GM19438 (cell line): ENCODE data around the gene WDR45.
"Not testable (repeated sequence)": the region's sequence is repeated elsewhere in the genome, so short reads cannot be mapped to it uniquely, and the experiment has no call there.

Experiments
- ATAC-seq: cut with Tn5 transposase; IDR thresholded peaks from one replicate; pipeline ENCODE4 v1.9.1; 2021; ENCODE audit warnings: low read depth; ENCODE audit not compliant: unreplicated experiment

Gene WDR45

DNA sequence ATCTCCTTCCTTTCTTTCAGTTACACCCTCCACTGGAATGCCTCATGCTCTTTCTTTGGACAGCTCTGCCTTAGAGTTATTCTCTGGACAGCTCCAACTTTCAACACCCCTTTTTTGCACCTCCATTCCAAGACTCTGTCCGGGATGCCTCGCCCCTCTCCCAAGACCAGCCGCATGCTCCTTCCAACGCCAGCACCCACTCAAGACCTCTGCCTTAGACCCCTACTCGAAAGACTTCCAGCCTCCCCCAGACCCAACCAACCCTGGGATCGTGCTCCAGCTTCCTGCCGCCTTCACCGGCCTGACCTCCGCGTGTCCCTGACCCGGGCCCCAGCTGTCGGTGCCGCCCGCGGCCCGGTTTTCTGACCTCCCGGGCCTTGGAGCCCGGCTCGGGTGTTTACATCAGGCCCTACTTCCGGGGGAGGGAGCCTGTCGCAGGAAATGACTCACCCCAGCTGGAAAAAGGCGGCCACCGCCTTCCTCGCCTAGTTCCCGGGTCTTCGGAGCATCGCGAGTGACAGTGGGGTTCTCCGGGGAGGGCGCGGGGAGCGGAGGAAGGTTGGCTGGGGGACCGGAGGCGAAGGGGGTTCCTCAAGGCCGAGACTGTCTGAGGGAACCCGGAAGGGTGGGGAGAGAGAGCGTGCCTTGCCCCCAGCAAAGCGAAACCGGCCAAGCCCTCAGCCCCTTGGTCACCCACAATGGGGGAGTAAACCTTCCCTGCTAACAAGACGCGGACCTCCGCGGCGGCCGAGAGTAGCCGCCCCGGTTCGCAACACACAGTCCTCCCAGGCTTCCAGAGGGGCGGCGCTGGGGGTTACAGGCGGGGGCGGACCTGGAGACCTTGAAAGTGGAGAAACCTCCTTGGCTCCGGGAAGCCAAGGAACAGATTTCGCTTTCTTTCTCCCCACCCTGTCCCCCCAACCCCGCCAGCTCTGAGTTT is at the start of gene WDR45:
TSS of gene WDR45 (minus strand) at position 399 of the 940 bp plus-strand sequence. CDS start 1,792 bp downstream, outside the sequence.
- ATAC-seq = peak; percentile 67

DNA sequence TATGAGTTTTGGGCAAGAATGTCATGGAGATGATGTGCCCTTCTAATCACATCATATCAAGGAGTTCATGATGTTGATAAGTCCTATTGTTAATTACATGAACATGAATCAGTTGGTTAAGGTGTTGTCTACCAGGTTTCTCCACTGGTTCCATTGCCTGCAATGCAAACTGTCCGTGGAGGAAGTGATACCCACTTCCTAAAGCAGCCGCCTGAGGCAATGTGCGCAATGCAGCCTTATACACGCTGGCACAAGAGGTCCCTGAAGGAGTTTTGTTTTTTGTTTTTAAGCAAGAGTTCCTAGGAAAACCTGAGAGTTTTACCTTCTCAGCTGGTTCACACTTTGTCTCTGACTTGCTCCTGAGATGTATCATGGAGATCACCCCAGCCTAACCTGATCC is 49.7 kb upstream of the WDR45 start:
- ATAC-seq = no peak

DNA sequence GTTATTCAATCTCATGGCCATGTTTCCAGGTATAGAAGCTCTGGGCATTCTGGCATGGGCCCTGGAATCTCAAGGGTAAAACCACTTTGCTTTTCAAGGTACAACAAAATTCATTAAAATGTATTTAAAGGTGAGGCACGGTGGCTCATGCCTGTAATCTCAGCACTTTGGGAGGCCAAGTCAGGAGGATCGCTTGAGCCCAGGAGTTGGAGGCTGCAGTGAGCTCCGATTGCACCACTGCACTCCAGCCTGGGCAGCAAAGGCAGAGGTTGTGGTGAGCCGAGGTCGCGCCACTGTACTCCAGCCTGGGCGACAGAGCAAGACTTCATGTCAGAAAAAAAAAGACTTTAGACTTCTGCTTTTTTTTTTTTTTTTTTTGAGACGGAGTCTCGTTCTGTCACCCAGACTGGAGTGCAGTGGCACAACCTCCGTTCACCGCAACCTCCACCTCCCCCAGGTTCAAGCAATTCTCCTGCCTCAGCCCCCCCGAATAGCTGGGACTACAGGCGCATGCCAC is 48.1 kb upstream of the WDR45 start:
- not testable (repeated sequence) for ATAC-seq

DNA sequence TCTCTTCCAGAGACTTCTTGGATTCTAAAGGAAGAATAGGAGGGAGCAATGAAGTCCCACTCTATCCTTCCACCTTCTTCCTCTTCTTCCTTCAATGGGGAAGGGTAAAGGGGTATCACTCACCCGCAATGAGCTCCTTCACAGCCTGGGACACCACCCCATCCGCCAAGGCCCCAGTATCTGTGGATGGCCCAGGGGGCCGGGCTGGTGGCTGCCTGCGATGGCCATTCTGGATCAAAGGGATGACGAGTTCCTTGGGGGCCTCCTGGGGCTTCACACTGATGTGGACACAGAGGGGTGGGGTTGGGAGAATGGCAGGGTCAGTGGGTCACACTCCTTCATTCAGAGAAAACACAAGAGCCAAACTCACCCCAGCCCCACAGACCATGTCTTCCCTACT is 42.8 kb upstream of the WDR45 start:
- ATAC-seq = no peak

DNA sequence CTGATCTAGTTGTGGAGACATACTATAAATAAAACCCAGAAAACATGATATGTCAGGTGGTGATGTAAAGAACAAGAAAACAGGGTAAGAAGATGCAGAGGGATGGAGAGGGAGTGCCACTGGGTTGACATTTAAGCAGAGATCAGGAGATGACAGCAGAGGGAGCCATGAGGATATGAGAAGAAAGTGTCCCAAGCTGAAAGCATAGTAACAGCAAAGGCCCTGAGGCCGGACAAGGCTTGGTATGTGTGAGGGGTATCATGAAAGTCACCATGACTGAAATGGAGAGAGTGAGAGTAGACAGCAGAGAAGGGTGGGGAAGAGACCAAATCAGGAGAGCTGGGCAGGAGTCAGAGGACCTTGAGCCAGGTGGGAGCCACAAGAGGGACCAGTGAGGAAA is 40.4 kb upstream of the WDR45 start:
- no peak for ATAC-seq

DNA sequence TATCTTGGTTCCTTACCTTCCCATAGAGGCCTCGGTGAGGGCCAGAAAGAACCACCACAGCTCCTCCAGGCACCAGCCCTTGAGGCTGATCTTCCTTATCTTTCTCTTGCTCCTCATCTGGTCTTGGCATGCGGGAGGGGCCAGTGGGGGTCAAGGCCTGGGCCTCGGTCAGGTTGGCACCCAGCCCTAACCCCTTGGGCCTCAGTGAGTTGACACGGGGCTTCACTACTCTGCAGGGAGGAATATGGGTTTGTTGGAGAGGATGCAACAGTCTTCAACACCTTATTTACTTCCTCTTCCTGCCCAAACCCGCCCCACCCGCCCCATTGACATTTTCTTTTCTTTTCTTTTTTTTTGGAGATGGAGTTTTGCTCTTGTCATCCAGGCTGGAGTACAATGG is 37.9 kb upstream of the WDR45 start:
- no peak for ATAC-seq

DNA sequence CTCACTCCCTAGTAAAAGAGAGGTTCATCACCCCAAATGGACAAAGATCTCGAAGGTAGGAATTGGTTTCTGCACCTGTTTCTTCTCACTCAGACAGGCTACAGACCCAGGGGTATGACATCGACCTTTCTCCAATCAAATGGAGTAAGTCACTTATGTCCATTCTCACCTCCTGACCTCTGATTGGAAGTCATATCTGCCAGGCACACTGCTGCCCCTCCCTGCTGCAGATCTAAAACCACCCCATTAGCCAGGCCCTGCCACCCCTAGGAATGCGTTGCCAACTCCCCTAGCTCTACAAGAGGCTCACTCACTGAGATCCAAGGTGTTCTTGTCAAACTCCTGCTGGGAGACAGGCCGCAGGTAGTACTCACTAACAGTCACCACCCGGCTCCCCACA is 37.0 kb upstream of the WDR45 start:
- ATAC-seq = no peak

DNA sequence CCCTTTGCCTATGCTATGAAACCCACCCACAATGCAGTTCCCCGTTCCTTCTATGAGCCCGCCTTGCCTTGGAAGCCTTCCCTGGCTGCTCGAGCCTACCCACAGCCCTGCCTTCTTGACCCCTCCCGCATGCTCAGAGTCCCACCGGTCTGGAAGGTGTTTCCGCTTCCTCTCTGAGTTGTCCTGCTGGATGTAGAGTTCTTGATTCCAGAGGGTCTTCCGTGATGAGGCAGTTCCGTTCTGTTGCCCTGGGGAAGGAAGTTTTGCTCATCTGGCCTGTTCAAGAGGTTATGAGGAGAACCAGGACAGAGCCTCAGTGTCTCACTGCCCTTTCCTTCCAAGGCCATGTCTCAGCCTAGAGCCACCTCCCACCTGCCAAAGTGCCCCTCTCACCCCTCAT is 36.4 kb upstream of the WDR45 start:
- ATAC-seq = no peak

DNA sequence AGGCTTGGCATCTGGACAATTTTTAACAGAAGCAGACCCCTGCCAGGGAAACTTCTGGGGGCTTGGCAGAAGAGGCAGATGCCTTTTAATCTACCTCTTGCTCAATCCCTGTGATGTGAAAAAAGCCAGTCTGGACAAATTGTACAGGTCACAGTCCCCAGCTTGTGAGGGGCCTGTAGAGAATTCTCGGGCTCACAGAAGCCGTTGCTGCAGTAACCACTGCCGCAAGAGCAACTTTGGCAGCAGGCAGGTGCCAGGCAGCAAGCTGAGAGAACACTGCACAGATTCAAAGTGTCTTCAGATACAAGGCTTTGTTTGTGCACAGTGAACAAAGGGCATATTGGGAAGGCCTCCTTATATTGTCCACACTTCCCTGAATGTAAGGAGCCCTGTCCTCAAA is 32.1 kb upstream of the WDR45 start:
- ATAC-seq = no peak

DNA sequence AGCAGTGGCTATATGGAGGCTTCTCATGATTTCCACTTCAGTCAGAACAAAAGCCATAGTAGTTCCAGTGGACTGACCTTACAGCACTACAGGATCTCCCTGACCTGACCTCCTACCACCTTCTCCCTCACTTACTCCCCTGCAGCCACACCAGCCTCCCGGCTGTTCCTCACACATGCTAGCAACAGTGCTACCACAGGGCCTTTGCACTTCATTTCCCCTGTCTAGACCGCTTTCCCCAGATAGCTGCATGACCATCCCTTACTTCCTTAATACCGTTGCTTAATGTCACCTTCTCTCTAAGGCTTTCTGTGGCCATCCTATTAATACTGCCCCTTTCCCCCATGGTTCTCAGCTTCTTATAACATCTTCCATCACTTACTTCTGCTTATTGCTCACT is 30.7 kb upstream of the WDR45 start:
- ATAC-seq = no peak

DNA sequence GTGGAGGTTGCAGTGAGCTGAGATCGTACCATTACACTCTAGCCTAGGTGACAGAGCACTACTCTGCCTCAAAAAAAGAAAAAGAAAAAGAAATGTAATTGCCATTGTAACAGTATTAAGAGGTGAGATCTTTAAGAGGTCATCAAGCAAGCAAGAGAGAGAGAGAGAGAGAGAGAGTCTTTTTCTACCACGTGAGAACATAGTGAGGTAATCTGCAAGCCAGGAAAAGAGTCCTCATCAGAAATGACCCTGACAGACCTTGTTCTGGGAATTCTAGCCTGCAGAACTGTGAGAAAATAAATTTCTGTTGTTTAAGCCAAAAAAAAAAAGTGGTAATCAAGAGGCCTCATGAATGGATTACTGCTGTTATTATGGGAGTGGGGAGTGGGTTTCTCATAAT is 29.0 kb upstream of the WDR45 start:
- ATAC-seq = no peak

DNA sequence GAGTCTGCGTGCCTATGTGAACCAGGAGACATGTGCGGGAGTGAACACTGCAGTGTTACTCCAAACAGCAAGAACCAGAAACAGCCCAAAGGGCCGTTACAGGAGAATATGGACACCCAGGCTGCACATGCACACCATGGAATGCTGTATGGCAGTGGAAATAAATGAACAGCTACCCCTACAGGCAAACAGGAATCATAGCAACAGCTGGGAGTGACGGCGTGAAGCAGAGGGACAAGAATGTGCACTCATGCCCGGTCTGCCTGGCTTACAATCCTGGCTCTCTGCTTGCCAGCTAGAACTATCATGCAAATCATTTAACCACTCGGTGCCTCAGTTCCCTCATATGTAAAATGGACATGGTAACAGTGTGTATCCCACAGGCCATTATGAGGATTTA is 27.2 kb upstream of the WDR45 start:
- ATAC-seq = no peak

DNA sequence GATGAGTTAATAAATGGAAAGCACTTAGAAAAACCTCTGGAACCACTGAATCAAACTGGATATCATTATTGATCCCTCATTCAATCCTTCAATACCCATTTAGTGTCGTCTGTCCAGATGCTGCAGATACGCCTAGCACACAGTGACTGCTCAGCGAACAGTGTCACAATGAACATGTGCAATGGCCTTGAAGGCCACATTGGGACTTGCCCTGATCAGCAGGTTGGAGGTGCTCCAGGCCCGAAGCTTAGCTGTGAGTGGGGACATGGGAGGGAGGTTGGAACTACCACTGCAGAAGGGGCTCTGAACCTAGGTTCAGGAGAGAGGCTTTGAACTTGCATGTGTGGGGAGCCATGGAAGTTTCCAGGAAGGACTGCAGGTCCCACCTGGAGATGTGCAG is 26.6 kb upstream of the WDR45 start:
- ATAC-seq = no peak

DNA sequence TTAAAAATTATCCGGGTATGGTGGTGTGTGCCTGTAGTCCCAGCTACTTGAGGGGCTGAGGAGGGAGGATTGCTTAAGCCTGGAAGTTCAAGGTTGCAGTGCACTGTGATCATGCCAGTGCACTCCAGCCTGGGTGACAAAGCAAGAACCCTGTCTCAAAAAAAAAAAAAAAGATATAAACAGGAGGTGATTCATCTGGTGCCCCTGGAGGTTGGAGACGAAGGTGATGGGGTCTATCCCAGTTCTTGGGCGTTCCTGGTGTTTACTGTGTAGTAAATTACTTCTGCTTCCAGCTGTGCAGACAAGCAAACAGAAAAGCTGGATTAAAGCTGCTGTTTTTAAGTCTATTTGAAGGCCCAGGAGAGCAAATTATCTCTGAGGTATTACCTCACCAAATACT is 23.9 kb upstream of the WDR45 start:
- no peak for ATAC-seq

DNA sequence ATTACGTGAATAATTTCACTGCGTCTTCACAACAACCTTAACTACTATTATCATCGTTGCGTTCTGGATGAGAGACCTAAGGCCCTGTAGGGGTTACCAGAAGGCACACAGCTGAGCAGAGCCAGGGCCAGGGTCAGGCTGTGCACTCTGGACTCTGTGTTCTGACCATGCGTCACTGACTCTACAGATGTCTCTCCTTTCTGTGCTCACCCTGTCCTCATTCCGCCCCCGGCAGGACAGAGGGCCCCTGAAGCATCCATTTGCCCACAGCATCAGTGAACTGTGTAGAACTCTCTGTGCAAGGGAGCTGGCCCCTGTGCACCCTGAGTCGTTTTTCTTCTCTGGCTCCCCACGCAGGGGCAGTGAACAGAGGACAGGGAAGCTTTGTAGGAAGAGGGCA is 22.5 kb upstream of the WDR45 start:
- ATAC-seq = no peak

DNA sequence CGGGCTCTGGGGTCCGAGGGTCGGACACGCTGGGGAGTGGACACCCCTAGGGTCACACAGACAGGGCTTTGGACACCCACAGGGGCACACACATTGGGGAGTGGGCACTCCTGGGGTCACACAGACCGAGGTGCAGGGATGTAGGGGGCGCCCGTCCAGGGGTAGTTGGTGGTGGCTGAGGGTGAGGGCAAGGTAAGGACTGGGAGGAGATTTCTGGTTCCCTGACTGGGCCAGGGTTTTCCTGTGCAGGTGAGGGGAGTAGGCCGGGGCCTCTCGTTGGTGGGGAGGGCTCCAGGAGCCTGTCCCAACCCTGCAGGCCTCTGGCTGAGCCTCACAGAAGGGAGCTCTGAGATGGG is 21.9 kb upstream of the WDR45 start:
- peak; percentile 3 for ATAC-seq

DNA sequence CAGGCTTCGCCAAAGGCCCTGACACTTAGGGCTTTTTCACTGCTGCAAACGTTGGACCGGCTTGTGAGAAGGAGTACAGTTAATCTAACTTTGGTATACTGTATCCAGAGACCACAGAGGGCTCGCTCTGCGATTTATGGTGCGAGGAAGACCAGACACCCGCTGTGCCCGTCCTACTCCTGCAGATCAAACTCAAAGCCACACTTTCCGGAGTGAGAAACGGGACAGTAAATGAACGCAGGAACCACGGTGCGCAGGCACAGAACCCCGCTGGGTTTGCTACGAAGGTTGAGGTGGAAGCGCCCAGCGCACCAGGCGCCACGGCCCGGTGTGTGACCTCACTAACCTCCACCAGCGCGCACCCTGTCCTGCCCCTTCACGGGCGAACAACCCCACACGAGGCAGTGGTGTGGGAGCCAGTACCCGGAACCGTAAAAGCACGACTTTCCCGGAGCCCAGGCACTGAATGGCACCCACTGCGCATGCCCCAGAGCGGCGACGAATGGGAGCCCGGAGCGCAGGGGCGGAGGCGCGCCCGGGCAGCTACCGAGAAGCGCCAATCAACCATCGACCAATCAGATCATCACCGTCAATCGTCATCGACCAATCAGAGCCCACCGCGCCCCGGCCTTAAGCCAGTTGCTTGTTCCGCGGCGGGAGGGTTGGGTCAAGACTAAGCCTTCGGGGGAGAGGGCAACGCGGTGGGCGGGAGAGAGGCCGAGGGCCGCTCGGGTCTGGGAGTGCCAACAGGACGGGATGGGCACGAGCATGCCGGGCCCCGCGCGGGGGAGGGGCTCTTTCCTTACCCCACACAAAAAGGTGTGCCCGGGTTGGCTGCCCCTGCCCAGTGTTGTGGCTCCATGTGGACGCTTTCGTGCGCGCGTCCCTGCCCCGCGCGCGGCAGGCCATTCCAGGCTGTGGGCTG is 21.3 kb upstream of the WDR45 start:
- ATAC-seq = peak; percentile 89

DNA sequence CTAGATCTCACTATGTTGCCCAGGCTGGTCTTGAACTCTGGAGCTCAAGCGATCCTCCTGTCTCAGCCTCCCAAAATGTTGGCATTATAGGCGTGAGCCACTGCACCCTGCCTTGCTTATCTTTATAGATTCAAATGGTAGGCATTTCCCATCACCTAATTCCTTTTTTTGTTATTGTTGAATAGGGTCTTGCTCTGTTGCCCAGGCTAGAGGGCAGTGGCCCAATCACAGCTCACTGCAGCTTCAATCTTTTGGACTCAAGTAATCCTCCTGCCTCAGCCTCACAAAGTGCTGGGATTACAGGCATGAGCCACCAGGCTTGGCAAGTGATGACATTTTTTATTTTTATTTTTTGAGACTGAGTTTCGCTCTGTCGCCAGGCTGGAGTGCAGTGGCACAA is 16.7 kb upstream of the WDR45 start:
- no peak for ATAC-seq

DNA sequence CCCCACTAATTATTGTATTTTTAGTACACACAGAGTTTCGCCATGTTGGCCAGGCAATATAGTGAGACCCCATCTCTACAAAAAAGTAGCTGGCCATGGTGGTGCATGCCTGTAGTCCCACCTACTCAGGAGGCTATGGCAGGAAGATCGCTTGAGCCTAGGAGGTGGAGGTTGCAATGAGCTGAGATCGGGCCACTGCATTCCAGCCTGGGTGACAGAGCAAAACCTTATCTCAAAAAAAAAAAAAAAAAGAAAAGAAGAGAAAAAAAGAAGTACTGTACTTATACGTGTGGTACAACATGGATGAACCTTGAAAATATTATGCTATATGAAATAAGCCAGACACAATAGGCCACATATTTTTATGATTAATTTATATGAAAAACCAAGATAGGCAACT is 9.9 kb upstream of the WDR45 start:
- ATAC-seq = no peak

DNA sequence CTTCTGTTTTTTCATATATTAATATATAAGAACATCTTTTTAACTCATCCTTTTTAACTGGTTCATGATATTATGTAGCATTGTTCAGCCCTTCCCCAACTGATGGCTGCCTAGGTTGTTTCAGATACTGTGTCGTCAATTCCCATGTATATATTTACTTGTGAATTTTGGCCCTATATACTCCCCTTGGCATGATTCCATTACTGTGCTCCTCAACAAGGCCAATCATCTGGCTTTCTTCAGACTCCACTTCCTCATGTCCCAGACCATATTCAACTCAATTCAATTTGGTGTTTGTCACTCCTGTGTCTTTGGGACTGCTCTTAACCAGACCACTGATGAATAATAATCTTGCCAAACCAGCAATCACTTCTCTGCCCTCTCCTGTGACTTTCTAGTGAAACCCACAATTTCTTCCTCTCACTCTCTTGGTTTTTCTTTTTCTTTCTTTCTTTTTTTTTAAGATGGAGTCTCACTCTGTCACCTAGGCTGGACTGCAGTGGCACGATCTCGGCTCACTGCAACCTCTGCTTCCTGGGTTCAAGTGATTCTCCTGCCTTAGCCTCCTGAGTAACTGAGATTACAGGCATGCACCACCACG is 2.7 kb upstream of the WDR45 start:
- no peak for ATAC-seq

DNA sequence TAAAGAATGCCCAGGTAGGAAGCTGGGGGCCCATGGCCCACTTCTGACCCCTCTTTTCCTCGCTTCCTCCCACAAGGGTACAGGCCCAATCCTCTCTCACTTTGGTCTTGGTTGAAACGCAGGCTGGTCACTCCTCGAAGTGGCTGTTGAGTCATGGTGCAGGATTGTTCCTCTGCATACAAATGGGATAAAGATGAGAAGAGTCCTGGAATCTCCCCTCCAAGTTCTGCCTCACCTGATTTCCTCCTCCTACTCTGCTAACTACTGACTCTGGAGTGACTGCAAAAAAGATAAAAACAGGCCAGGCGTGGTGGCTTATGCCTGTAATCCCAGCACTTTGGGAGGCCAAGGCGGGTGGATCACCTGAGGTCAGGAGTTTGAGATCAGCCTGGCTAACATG is 1.7 kb downstream of the WDR45 start:
- ATAC-seq = no peak
